ENCODE results near the gene EFNA5. TPM values are rescaled to one million over a fixed set of nuclear protein-coding genes. Genes with fewer than 3 reads are reported as not detected.

Gene EFNA5
- total RNA-seq, 2 donors from 2014 or later: not detected

- H3K9me3 Mint-ChIP-seq: no peaks in the 10 kb centered on the region
- no peaks in the 10 kb centered on the region for H3K36me3 Mint-ChIP-seq
- ATAC-seq (no peak), DNase-seq (ENCODE audit: low spot score in 2 of 2) (no peak)
- no peak overlapping the region for H3K27ac Mint-ChIP-seq
These were observed 67.8 kb downstream of the EFNA5 start for GRCh38 chr5:107602896-107603295.

- no peak overlapping the region for H3K27ac Mint-ChIP-seq
These were observed 69.7 kb downstream of the EFNA5 start for GRCh38 chr5:107601076-107601475.

GRCh38 chr5:107598958-107599357 is 71.8 kb downstream of the EFNA5 start:
- ATAC-seq: no peak

More at GRCh38 chr5:107601076-107601475, 69.7 kb downstream of the EFNA5 start:
- DNase-seq (ENCODE audit: low spot score in 2 of 2): no peak
- Mint-ChIP-seq H3K9me3 (no peaks in the 10 kb centered on the region), H3K36me3 (no peaks in the 10 kb centered on the region)
- ATAC-seq: no peak

GRCh38 chr5:107597803-107598202 is 72.9 kb downstream of the EFNA5 start:
- no peaks in the 10 kb centered on the region for H3K9me3 Mint-ChIP-seq
- DNase-seq (ENCODE audit: low spot score in 2 of 2) (no peak), ATAC-seq (no peak)
- H3K36me3 Mint-ChIP-seq: no peaks in the 10 kb centered on the region
- no peak overlapping the region for H3K27ac Mint-ChIP-seq

More at GRCh38 chr5:107598958-107599357, 71.8 kb downstream of the EFNA5 start:
- DNase-seq (ENCODE audit: low spot score in 2 of 2): no peak
- Mint-ChIP-seq H3K36me3 (no peaks in the 10 kb centered on the region), H3K9me3 (no peaks in the 10 kb centered on the region), H3K27ac (no peak overlapping the region)

- H3K36me3 Mint-ChIP-seq: no peaks in the 10 kb centered on the region
- ATAC-seq (no peak), DNase-seq (ENCODE audit: low spot score in 2 of 2) (no peak)
- H3K9me3 Mint-ChIP-seq: no peaks in the 10 kb centered on the region
- no peak overlapping the region for H3K27ac Mint-ChIP-seq
These were observed 73.5 kb downstream of the EFNA5 start for GRCh38 chr5:107597247-107597646.

- no peak overlapping the region for H3K27ac Mint-ChIP-seq
- ATAC-seq (no peak), DNase-seq (ENCODE audit: low spot score in 2 of 2) (no peak)
- no peaks in the 10 kb centered on the region for H3K9me3 Mint-ChIP-seq
- H3K36me3 Mint-ChIP-seq: no peaks in the 10 kb centered on the region
These were observed 76.3 kb downstream of the EFNA5 start for GRCh38 chr5:107594253-107595045.

GRCh38 chr5:107593009-107593408 is 77.7 kb downstream of the EFNA5 start:
- no peaks in the 10 kb centered on the region for H3K36me3 Mint-ChIP-seq
- H3K27ac Mint-ChIP-seq: no peak overlapping the region
- no peak for ATAC-seq
- no peaks in the 10 kb centered on the region for H3K9me3 Mint-ChIP-seq
- DNase-seq (ENCODE audit: low spot score in 2 of 2): no peak

GRCh38 chr5:107592515-107592914 is 78.2 kb downstream of the EFNA5 start:
- no peak for DNase-seq (ENCODE audit: low spot score in 2 of 2)
- no peaks in the 10 kb centered on the region for H3K36me3 Mint-ChIP-seq
- ATAC-seq: no peak
- H3K27ac Mint-ChIP-seq: no peak overlapping the region
- no peaks in the 10 kb centered on the region for H3K9me3 Mint-ChIP-seq

- no peaks in the 10 kb centered on the region for H3K9me3 Mint-ChIP-seq
- no peak overlapping the region for H3K27ac Mint-ChIP-seq
- DNase-seq (ENCODE audit: low spot score in 2 of 2) (no peak), ATAC-seq (no peak)
- H3K36me3 Mint-ChIP-seq: no peaks in the 10 kb centered on the region
These were observed 80.1 kb downstream of the EFNA5 start for GRCh38 chr5:107590686-107591085.

GRCh38 chr5:107589520-107590193 is 81.1 kb downstream of the EFNA5 start:
- Mint-ChIP-seq H3K9me3 (no peaks in the 10 kb centered on the region), H3K27ac (no peak overlapping the region), H3K36me3 (no peaks in the 10 kb centered on the region)
- DNase-seq (ENCODE audit: low spot score in 2 of 2): no peak
- no peak for ATAC-seq

GRCh38 chr5:107582625-107583024 is 88.1 kb downstream of the EFNA5 start:
- H3K36me3 Mint-ChIP-seq: no peaks in the 10 kb centered on the region
- no peak overlapping the region for H3K27ac Mint-ChIP-seq
- no peak for ATAC-seq
- no peaks in the 10 kb centered on the region for H3K9me3 Mint-ChIP-seq
- no peak for DNase-seq (ENCODE audit: low spot score in 2 of 2)

GRCh38 chr5:107580889-107581820 is 89.6 kb downstream of the EFNA5 start:
- no peaks in the 10 kb centered on the region for H3K9me3 Mint-ChIP-seq
- H3K36me3 Mint-ChIP-seq: no peaks in the 10 kb centered on the region
- no peak for DNase-seq (ENCODE audit: low spot score in 2 of 2)
- ATAC-seq: no peak
- H3K27ac Mint-ChIP-seq: no peak overlapping the region

- Mint-ChIP-seq H3K9me3 (no peaks in the 10 kb centered on the region), H3K36me3 (no peaks in the 10 kb centered on the region), H3K27ac (no peak overlapping the region)
- DNase-seq (ENCODE audit: low spot score in 2 of 2) (no peak), ATAC-seq (no peak)
These were observed 92.6 kb downstream of the EFNA5 start for GRCh38 chr5:107578051-107578635.

GRCh38 chr5:107577394-107577950 is 93.3 kb downstream of the EFNA5 start:
- ATAC-seq: no peak
- H3K36me3 Mint-ChIP-seq: no peaks in the 10 kb centered on the region

GRCh38 chr5:107576736-107577393 is 93.9 kb downstream of the EFNA5 start:
- H3K36me3 Mint-ChIP-seq: peaks cover 0 to 3% of the 10 kb centered on the region in 2 donors
- no peaks in the 10 kb centered on the region for H3K9me3 Mint-ChIP-seq
- H3K27ac Mint-ChIP-seq: no peak overlapping the region
- DNase-seq (ENCODE audit: low spot score in 2 of 2) (no peak), ATAC-seq (no peak)

More at GRCh38 chr5:107577394-107577950, 93.3 kb downstream of the EFNA5 start:
- Mint-ChIP-seq H3K9me3 (no peaks in the 10 kb centered on the region), H3K27ac (no peak overlapping the region)
- no peak for DNase-seq (ENCODE audit: low spot score in 2 of 2)

- ATAC-seq (no peak), DNase-seq (ENCODE audit: low spot score in 2 of 2) (no peak)
- Mint-ChIP-seq H3K36me3 (peaks cover 0 to 6% of the 10 kb centered on the region in 2 donors), H3K9me3 (no peaks in the 10 kb centered on the region), H3K27ac (no peak overlapping the region)
These were observed 94.6 kb downstream of the EFNA5 start for GRCh38 chr5:107576155-107576554.
